Measurements from ENCODE around the gene FHL2. TPM values are rescaled to one million over a fixed set of nuclear protein-coding genes. Genes with fewer than 3 reads are reported as not detected.

Gene FHL2
- total and polyA plus RNA-seq, 9 of the 15 experiments (the other 6 are each of a cell fraction or from before 2014, with no cell fraction given), result 7.5 to 33.1 (median 23.9) TPM

GRCh38 chr2:105398336-105399206 is at the start of gene FHL2 (continued):
- peak; percentile 70; the same call in 1 of the 2 replicates for TF ChIP-seq ZNF263 (CRISPR knock-in tag; IDR thresholded peaks at IDR 0.05; ENCODE audit: borderline replicate concordance)
- peak; percentile 79 for TF ChIP-seq KDM5B (IDR thresholded peaks at IDR 0.05; ENCODE audit: insufficient replicate concordance, low read depth, low read length)
- TF ChIP-seq ZNF431 (CRISPR knock-in tag; IDR thresholded peaks at IDR 0.05), result no peak
- no peak for TF ChIP-seq ZNF586 (CRISPR knock-in tag; conservative IDR thresholded peaks at IDR 0.05)
- no peak for TF ChIP-seq HNRNPK (IDR thresholded peaks at IDR 0.05; ENCODE audit: low read depth, low read length, poor library complexity, severe bottlenecking)
- TF ChIP-seq USF2 (CRISPR knock-in tag; IDR thresholded peaks at IDR 0.05), result no peak
- TF ChIP-seq XRCC4 (IDR thresholded peaks at IDR 0.05; ENCODE audit: extremely low read depth, insufficient read depth, insufficient read length), result no peak
- TF ChIP-seq JUN (IDR thresholded peaks at IDR 0.05; ENCODE audit: borderline replicate concordance, low read depth, low read length), result no peak
- TF ChIP-seq JUN (CRISPR knock-in tag; IDR thresholded peaks at IDR 0.05; ENCODE audit: borderline replicate concordance), result no peak
- peak in 1 of 3 experiments; percentile 69; a peak in 2 of 6 replicates for TF ChIP-seq ZBTB11 (CRISPR knock-in tag; IDR thresholded peaks at IDR 0.05)
- no peak for TF ChIP-seq BDP1 (IDR thresholded peaks at IDR 0.05; ENCODE audit: insufficient read depth, insufficient read length)
- TF ChIP-seq AFF1 (IDR thresholded peaks at IDR 0.05; ENCODE audit: low read depth in 1 of 2, partially characterized antibody in 2 of 2), result no peak
- TF ChIP-seq CHD2 (IDR thresholded peaks at IDR 0.05; ENCODE audit: low read depth, low read length), result no peak
- no peak for TF ChIP-seq HMGXB4 (CRISPR knock-in tag; IDR thresholded peaks at IDR 0.05)
